ENCODE data around the gene NAGPA. TPM values are rescaled to one million over a fixed set of nuclear protein-coding genes. Genes with fewer than 3 reads are reported as not detected.

Gene NAGPA
- total and polyA plus RNA-seq, 2 of the 8 experiments (the other 6 are each of a cell fraction or from before 2014, with no cell fraction given) = 10.1 to 13.2 TPM

- Histone ChIP-seq H3K23ac (ENCODE audit: insufficient read length) (no peak overlapping the region), H3K9me3 (ENCODE audit: insufficient read depth in 2 of 2, low read depth in 1 of 2, low read length in 1 of 2) (no peaks in the 10 kb centered on the region), H3K18ac (ENCODE audit: extremely low read depth, low read length) (no peak overlapping the region), H3K9ac (replicated peaks in 1 of 4; ENCODE audit: extremely low read depth in 1 of 4, low read depth in 3 of 4, low read length in 3 of 4) (no peak overlapping the region), H3K4me1 (replicated peaks in 1 of 4; ENCODE audit: control insufficient read depth in 3 of 4, insufficient read depth in 4 of 4, low read length in 3 of 4) (peaks cover 0 to 3% (median 0%) of the 10 kb centered on the region in 4 experiments; a peak in 2 of 7 replicates), H3K4ac (replicated peaks; ENCODE audit: insufficient read length, low read depth, low read length) (no peak overlapping the region), H3K79me2 (ENCODE audit: control insufficient read depth in 1 of 2, insufficient read depth in 2 of 2, low read length in 2 of 2) (no peaks in the 10 kb centered on the region), H3K56ac (replicated peaks; ENCODE audit: insufficient read length, low read depth, low read length) (no peak overlapping the region), H2BK5ac (ENCODE audit: low read depth, low read length) (no peak overlapping the region), H4K5ac (ENCODE audit: insufficient read length, low read depth, low read length) (no peak overlapping the region), H4K20me1 (replicated peaks in 1 of 2; ENCODE audit: control insufficient read depth in 1 of 2, insufficient read depth in 2 of 2, low read length in 2 of 2) (no peaks in the 10 kb centered on the region), H3K27me3 (replicated peaks in 1 of 4; ENCODE audit: control insufficient read depth in 3 of 4, extremely low read depth in 1 of 4, insufficient read depth in 3 of 4, low read length in 3 of 4) (no peaks in the 10 kb centered on the region), H3K14ac (ENCODE audit: insufficient read length) (no peak overlapping the region), H3K23me2 (ENCODE audit: low read depth, low read length) (no peaks in the 10 kb centered on the region), H2BK120ac (replicated peaks; ENCODE audit: low read depth, low read length) (no peak overlapping the region), H3K36me3 (ENCODE audit: control insufficient read depth in 2 of 4, insufficient read depth in 4 of 4, low read length in 3 of 4) (no peaks in the 10 kb centered on the region), H2BK12ac (ENCODE audit: low read depth, low read length) (no peak overlapping the region), H3K79me1 (ENCODE audit: low read depth, low read length) (no peaks in the 10 kb centered on the region; the same call in 1 of the 2 replicates), H4K91ac (replicated peaks; ENCODE audit: insufficient read length, low read length) (no peak overlapping the region), H4K8ac (ENCODE audit: extremely low read depth, insufficient read depth, low read length) (peak overlapping the region; percentile 71), H2AK5ac (ENCODE audit: low read depth, low read length) (no peak overlapping the region), H3K4me3 (ENCODE audit: extremely low read depth in 1 of 4, insufficient read depth in 2 of 4, low read depth in 3 of 4, low read length in 4 of 4) (no peak overlapping the region), H2BK15ac (ENCODE audit: low read length) (no peak overlapping the region), H2AFZ (ENCODE audit: low read length) (no peak overlapping the region), H3K27ac (ENCODE audit: low read depth, low read length) (no peak overlapping the region), H2BK20ac (ENCODE audit: low read length) (no peak overlapping the region), H3K4me2 (ENCODE audit: insufficient read depth in 1 of 2, low read depth in 2 of 2, low read length in 2 of 2) (no peak overlapping the region)
- ChIA-PET CTCF (ENCODE audit: partially characterized antibody) (interaction anchor here (0.6 to 1.0 kb wide), 2 partner anchors 17 to 215 kb away, joined by 3 read pairs; no protein-coding TSS in a partner anchor), POLR2A (ENCODE audit: partially characterized antibody) (interaction anchor here (0.8 kb wide), 1 partner anchor 34 kb away, joined by 3 read pairs; no protein-coding TSS in a partner anchor)
- FAIRE-seq = no peak
- no peak for DNase-seq (ENCODE audit: low read depth in 1 of 2, low spot score in 2 of 2)
- 97% methylated on average over 13 of the region's 18 CpGs; no CpG with 5 or more reads in 1 of the 2 experiments for WGBS, 2 experiments (ENCODE audit: extremely low coverage in 1 of 2, insufficient coverage in 1 of 2, insufficient read length in 1 of 2, insufficient replicate concordance in 2 of 2, low coverage in 1 of 2, low lambda C conversion rate in 2 of 2, missing lambda C conversion rate in 1 of 2)
- TF ChIP-seq JUN (IDR thresholded peaks at IDR 0.05; ENCODE audit: low read depth, low read length) (no peak), NANOG (IDR thresholded peaks at IDR 0.05; ENCODE audit: insufficient read depth, low read depth, low read length, poor library complexity, severe bottlenecking) (no peak), SRF (IDR thresholded peaks at IDR 0.05; ENCODE audit: low read depth, low read length) (no peak), YY1 (IDR thresholded peaks at IDR 0.05; ENCODE audit: low read depth, low read length) (no peak), JUND (IDR thresholded peaks at IDR 0.05; ENCODE audit: low read length) (no peak), SIRT6 (IDR thresholded peaks at IDR 0.05; ENCODE audit: low read length) (no peak), KDM1A (IDR thresholded peaks at IDR 0.05; ENCODE audit: borderline replicate concordance, low read length) (no peak), HDAC2 (IDR thresholded peaks at IDR 0.05; ENCODE audit: borderline replicate concordance in 1 of 2, low read depth in 2 of 2, low read length in 2 of 2) (no peak), SAP30 (IDR thresholded peaks at IDR 0.05; ENCODE audit: insufficient read depth, insufficient replicate concordance, low read length) (no peak), EGR1 (IDR thresholded peaks at IDR 0.05; ENCODE audit: borderline replicate concordance, low read depth, low read length) (no peak), BACH1 (IDR thresholded peaks at IDR 0.05; ENCODE audit: low read length) (no peak)
- TF ChIP-seq, protein P1, sequence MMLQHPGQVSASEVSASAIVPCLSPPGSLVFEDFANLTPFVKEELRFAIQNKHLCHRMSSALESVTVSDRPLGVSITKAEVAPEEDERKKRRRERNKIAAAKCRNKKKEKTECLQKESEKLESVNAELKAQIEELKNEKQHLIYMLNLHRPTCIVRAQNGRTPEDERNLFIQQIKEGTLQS (IDR thresholded peaks at IDR 0.05; ENCODE audit: insufficient read depth, low read depth, low read length) = no peak
These were observed 25.4 kb downstream of the NAGPA start for GRCh38 chr16:5008311-5008731.

All from H1 (cell line).